ENCODE results near the gene SLC29A1. TPM values are rescaled to one million over a fixed set of nuclear protein-coding genes. Genes with fewer than 3 reads are reported as not detected.
A peak's percentile ranks its signal among the peaks of the same experiment; 100 is the strongest.

Gene SLC29A1
- total and polyA plus RNA-seq, 2 of the 8 experiments (the other 6 are each of a cell fraction or from before 2014, with no cell fraction given), result 187 to 558 TPM

GRCh38 chr6:44258325-44258863 lies 35.0 kb downstream of the SLC29A1 start:
- no peak for DNase-seq (ENCODE audit: low read depth in 1 of 2, low spot score in 2 of 2)
- FAIRE-seq, result no peak
- Histone ChIP-seq H3K23ac (ENCODE audit: insufficient read length) (no peak overlapping the region), H3K27me3 (replicated peaks in 1 of 4; ENCODE audit: control insufficient read depth in 3 of 4, extremely low read depth in 1 of 4, insufficient read depth in 3 of 4, low read length in 3 of 4) (no peaks in the 10 kb centered on the region), H2BK120ac (replicated peaks; ENCODE audit: low read depth, low read length) (no peak overlapping the region), H4K20me1 (replicated peaks in 1 of 2; ENCODE audit: control insufficient read depth in 1 of 2, insufficient read depth in 2 of 2, low read length in 2 of 2) (peaks cover 0 to 14% of the 10 kb centered on the region in 2 experiments), H2BK5ac (ENCODE audit: low read depth, low read length) (no peak overlapping the region), H4K5ac (ENCODE audit: insufficient read length, low read depth, low read length) (no peak overlapping the region), H4K8ac (ENCODE audit: extremely low read depth, insufficient read depth, low read length) (no peak overlapping the region), H3K79me2 (ENCODE audit: control insufficient read depth in 1 of 2, insufficient read depth in 2 of 2, low read length in 2 of 2) (peaks cover 0 to 16% of the 10 kb centered on the region in 2 experiments; a peak in 2 of 4 replicates), H3K36me3 (ENCODE audit: control insufficient read depth in 2 of 4, insufficient read depth in 4 of 4, low read length in 3 of 4) (peaks cover 9 to 29% (median 26%) of the 10 kb centered on the region in 4 experiments; a peak in 7 of 8 replicates), H2BK20ac (ENCODE audit: low read length) (no peak overlapping the region), H3K79me1 (ENCODE audit: low read depth, low read length) (peaks cover 4% of the 10 kb centered on the region; the same call in 1 of the 2 replicates), H4K91ac (replicated peaks; ENCODE audit: insufficient read length, low read length) (no peak overlapping the region), H3K18ac (ENCODE audit: extremely low read depth, low read length) (no peak overlapping the region), H2BK15ac (ENCODE audit: low read length) (no peak overlapping the region), H3K9ac (replicated peaks in 1 of 4; ENCODE audit: extremely low read depth in 1 of 4, low read depth in 3 of 4, low read length in 3 of 4) (no peak overlapping the region; a peak in 1 of 7 replicates), H3K14ac (ENCODE audit: insufficient read length) (no peak overlapping the region), H3K4me3 (ENCODE audit: extremely low read depth in 1 of 4, insufficient read depth in 2 of 4, low read depth in 3 of 4, low read length in 4 of 4) (no peak overlapping the region), H3K4ac (replicated peaks; ENCODE audit: insufficient read length, low read depth, low read length) (no peak overlapping the region), H2AK5ac (ENCODE audit: low read depth, low read length) (no peak overlapping the region), H3K4me1 (replicated peaks in 1 of 4; ENCODE audit: control insufficient read depth in 3 of 4, insufficient read depth in 4 of 4, low read length in 3 of 4) (peaks cover 6 to 31% (median 12%) of the 10 kb centered on the region in 4 experiments), H2AFZ (ENCODE audit: low read length) (no peak overlapping the region), H3K27ac (ENCODE audit: low read depth, low read length) (no peak overlapping the region), H3K4me2 (ENCODE audit: insufficient read depth in 1 of 2, low read depth in 2 of 2, low read length in 2 of 2) (peak overlapping the region; percentile 58 to 73; a peak in 2 of 4 replicates), H3K9me3 (ENCODE audit: insufficient read depth in 2 of 2, low read depth in 1 of 2, low read length in 1 of 2) (no peaks in the 10 kb centered on the region), H2BK12ac (ENCODE audit: low read depth, low read length) (no peak overlapping the region), H3K56ac (replicated peaks; ENCODE audit: insufficient read length, low read depth, low read length) (no peak overlapping the region), H3K23me2 (ENCODE audit: low read depth, low read length) (peaks cover 11% of the 10 kb centered on the region)
- 90% methylated on average over 9 of the region's 9 CpGs; no CpG with 5 or more reads in 1 of the 2 experiments for WGBS, 2 experiments (ENCODE audit: extremely low coverage in 1 of 2, insufficient coverage in 1 of 2, insufficient read length in 1 of 2, insufficient replicate concordance in 2 of 2, low coverage in 1 of 2, low lambda C conversion rate in 2 of 2, missing lambda C conversion rate in 1 of 2)
- ChIA-PET POLR2A (ENCODE audit: partially characterized antibody) (interaction anchor here (1.7 to 15.1 kb wide), 3 partner anchors 10 to 85 kb away, joined by 4 to 581 read pairs (median 5); partner anchors contain the start of gene HSP90AB1), CTCF (ENCODE audit: partially characterized antibody) (interaction anchor here (1.0 to 1.5 kb wide), 4 partner anchors 12 to 67 kb away, joined by 3 read pairs; partner anchors contain the start of gene AARS2)
- no peak for TF ChIP-seq MAFK (IDR thresholded peaks at IDR 0.05; ENCODE audit: low read depth, low read length)
- no peak for TF ChIP-seq EZH2 (IDR thresholded peaks at IDR 0.05; ENCODE audit: low read depth, low read length, severe bottlenecking)
- TF ChIP-seq RFX5 (IDR thresholded peaks at IDR 0.05; ENCODE audit: borderline replicate concordance, low read depth, low read length), result no peak
- no peak for TF ChIP-seq NRF1 (IDR thresholded peaks at IDR 0.05; ENCODE audit: low read depth, low read length)
- no peak for TF ChIP-seq SRF (IDR thresholded peaks at IDR 0.05; ENCODE audit: low read depth, low read length)
- TF ChIP-seq, protein P1, sequence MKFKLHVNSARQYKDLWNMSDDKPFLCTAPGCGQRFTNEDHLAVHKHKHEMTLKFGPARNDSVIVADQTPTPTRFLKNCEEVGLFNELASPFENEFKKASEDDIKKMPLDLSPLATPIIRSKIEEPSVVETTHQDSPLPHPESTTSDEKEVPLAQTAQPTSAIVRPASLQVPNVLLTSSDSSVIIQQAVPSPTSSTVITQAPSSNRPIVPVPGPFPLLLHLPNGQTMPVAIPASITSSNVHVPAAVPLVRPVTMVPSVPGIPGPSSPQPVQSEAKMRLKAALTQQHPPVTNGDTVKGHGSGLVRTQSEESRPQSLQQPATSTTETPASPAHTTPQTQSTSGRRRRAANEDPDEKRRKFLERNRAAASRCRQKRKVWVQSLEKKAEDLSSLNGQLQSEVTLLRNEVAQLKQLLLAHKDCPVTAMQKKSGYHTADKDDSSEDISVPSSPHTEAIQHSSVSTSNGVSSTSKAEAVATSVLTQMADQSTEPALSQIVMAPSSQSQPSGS (IDR thresholded peaks at IDR 0.05; ENCODE audit: low read length), result no peak
- TF ChIP-seq RBBP5 (IDR thresholded peaks at IDR 0.05; ENCODE audit: borderline replicate concordance, low read depth, low read length), result no peak
